HepG2 (cell line): ENCODE data around the gene TUBA4A. TPM values are rescaled to one million over a fixed set of nuclear protein-coding genes. Genes with fewer than 3 reads are reported as not detected.

Experiments used
- ATAC-seq: fragments of 200-7000 bp; cut with Tn5 transposase; 3 replicates; pipeline ENCODE4 v1.9.1; 2020; ENCODE audit warnings: mild to moderate bottlenecking, moderate library complexity
- BruUV-seq: library from RNA; stranded (reverse); fragments of 400-500 nt; replicated peaks from 2 replicates; lab custom pipeline; 2021; lab: Mats Ljungman, UMichigan
- CTCF ChIA-PET: fragments of 300-600 bp; formaldehyde crosslinking; extraction: SDS; loops from one replicate; lab custom pipeline; 2021; ENCODE audit warnings: low total read pairs, inconsistent platforms, low intra/inter-chr PET ratio; lab: Yijun Ruan, JAX
- POLR2A ChIA-PET: fragments of 350-600 bp; sonication (Branson Sonifier 250); formaldehyde crosslinking; loops from one replicate; lab custom pipeline; 2020; ENCODE audit warnings: antibody characterized with exemption, inconsistent platforms; lab: Yijun Ruan, JAX
- DNase-seq: peaks from one replicate; pipeline ENCODE4 v3.0.0-alpha.2; 2015; ENCODE audit warnings: low spot score
- FAIRE-seq: peaks from 3 replicates; lab custom pipeline; 2011; peaks lifted over from hg19 to GRCh38; lab: Jason Lieb, UNC
- H2AFZ ChIP-seq: one replicate; pipeline ENCODE4 v1.6.1; 2011; ENCODE audit warnings: low read length, inconsistent platforms
- H3K27ac ChIP-seq: fragments of 300-600 bp; 3 replicates; pipeline ENCODE4 v1.8.0; 2011; ENCODE audit warnings: mixed run types, mild to moderate bottlenecking, mixed read lengths, low read length, inconsistent platforms; ENCODE audit not compliant: insufficient read depth; ENCODE audit errors: extremely low read length
- H3K27me3 ChIP-seq, 2 experiments: fragments of 200-600 bp in 1 of 2; 2 replicates in 1 of 2; 3 replicates in 1 of 2; pipeline versions ENCODE4 v1.6.0 to v1.8.0; 2011; ENCODE audit warnings: low read length in 2 of 2, mild to moderate bottlenecking in 2 of 2, moderate library complexity in 2 of 2, inconsistent platforms in 1 of 2; ENCODE audit not compliant: insufficient read depth in 2 of 2, control insufficient read depth in 1 of 2
- H3K36me3 ChIP-seq, 2 experiments: fragments of 200-600 bp in 1 of 2; replicated peaks in 1 of 2; 2 replicates in 1 of 2; 3 replicates in 1 of 2; pipeline versions ENCODE4 v1.5.1 to v1.8.0; 2011; ENCODE audit warnings: low read length in 2 of 2, inconsistent platforms in 1 of 2; ENCODE audit not compliant: insufficient read depth in 2 of 2, control insufficient read depth in 1 of 2
- H3K4me1 ChIP-seq: 2 replicates; pipeline ENCODE4 v1.5.1; 2012; ENCODE audit warnings: low read length, inconsistent platforms; ENCODE audit not compliant: insufficient read depth
- H3K4me2 ChIP-seq: 2 replicates; pipeline ENCODE4 v1.6.0; 2011; ENCODE audit warnings: low read depth, low read length, inconsistent platforms
- H3K4me3 ChIP-seq, 3 experiments: fragments of 200-600 bp in 1 of 3; sonication (generic), shearing (Covaris generic) in 1 of 3; replicated peaks in 1 of 3; 2 replicates each; pipeline ENCODE4 v1.5.1; 2011 to 2016; ENCODE audit warnings: low read length in 3 of 3, inconsistent platforms in 2 of 3, low read depth in 2 of 3, mild to moderate bottlenecking in 2 of 3, control low read depth in 1 of 3, mixed read lengths in 1 of 3; ENCODE audit not compliant: insufficient read depth in 1 of 3
- H3K79me2 ChIP-seq: one replicate; pipeline ENCODE4 v1.6.1; 2011; ENCODE audit warnings: low read length, inconsistent platforms; ENCODE audit not compliant: insufficient read depth
- H3K9ac ChIP-seq: 2 replicates; pipeline ENCODE4 v1.6.0; 2011; ENCODE audit warnings: mild to moderate bottlenecking, low read depth, low read length, inconsistent platforms; ENCODE audit not compliant: insufficient read depth
- H3K9me3 ChIP-seq: 2 replicates; pipeline ENCODE4 v1.5.1; 2012; ENCODE audit warnings: mild to moderate bottlenecking, low read length
- H4K20me1 ChIP-seq: 2 replicates; pipeline ENCODE4 v1.6.0; 2011; ENCODE audit warnings: inconsistent platforms, mild to moderate bottlenecking, low read length, moderate library complexity; ENCODE audit not compliant: insufficient read depth
- SP140L ChIP-seq: sonication (generic); formaldehyde crosslinking; IDR thresholded peaks from 2 replicates; pipeline ENCODE4 v1.4.0; 2020; ENCODE audit warnings: missing genetic modification reagents, borderline replicate concordance
- ZFP36L2 ChIP-seq: sonication (generic); formaldehyde crosslinking; IDR thresholded peaks from 2 replicates; pipeline ENCODE4 v1.4.0; 2020; ENCODE audit warnings: missing genetic modification reagents
- ZNF143 ChIP-seq: sonication (generic); formaldehyde crosslinking; IDR thresholded peaks from 2 replicates; pipeline ENCODE4 v1.4.0; 2020; ENCODE audit warnings: missing genetic modification reagents
- WGBS: methylation state at CpG from one replicate; pipeline ENCODE4 v1.1.6; 2017; ENCODE audit warnings: low lambda C conversion rate; 5-methylcytosine and 5-hydroxymethylcytosine counted together
- in situ Hi-C: cut with HindIII; loops from 2 replicates; pipeline ENCODE4 v1.10.0; 2017; ENCODE audit warnings: low pct_unique_long_range_greater_than_20kb; ENCODE audit not compliant: extremely low pct_ligation_motif_present
- intact Hi-C: fragments of 100-400 bp; cut with micrococcal nuclease; formaldehyde crosslinking; loops from one replicate; pipeline ENCODE4 v1.10.0; 2022; ENCODE audit not compliant: unreplicated experiment
- polyA plus RNA-seq, 8 experiments: library from polyadenylated mRNA; depleted of rRNA in 3 of 8; stranded (reverse) in 7 of 8; unstranded in 1 of 8; fragments of >200 nt; fragmentation: Illumina TruSeq in 4 of 8; extraction: Trizol in 4 of 8; gene quantifications; 2 replicates each; pipeline versions ENCODE4 v1.2.1 to v1.2.3, GENCODE V29; 2011 to 2016; ENCODE audit warnings: low read depth in 4 of 8, missing spikeins in 1 of 8, mixed read lengths in 1 of 8; ENCODE audit not compliant: insufficient read depth in 1 of 8
- total RNA-seq, 5 experiments: library from RNA; depleted of rRNA; stranded (reverse); fragments of >200 nt; fragmentation: Illumina TruSeq; extraction: Trizol; gene quantifications; 2 replicates each; pipeline ENCODE4 v1.2.3, GENCODE V29; 2016; ENCODE audit warnings: low read depth in 1 of 5

TUBA4A gene
- total and polyA plus RNA-seq, 2 of the 13 experiments (the other 11 are each of a cell fraction or from before 2014, with no cell fraction given) = 1.3 to 12.7 TPM

- ChIA-PET CTCF (no interaction called here), POLR2A (interaction anchor here (0.9 to 3.0 kb wide), 9 partner anchors 7 to 197 kb away, joined by 3 to 14 read pairs (median 5); partner anchors contain the start of genes CNPPD1, DNAJB2, GLB1L and STK16)
- Histone ChIP-seq H3K27me3 (peaks cover 0 to 9% of the 10 kb centered on the region in 2 experiments; a peak in 3 of 5 replicates), H3K36me3 (peaks cover 4 to 10% of the 10 kb centered on the region in 2 experiments; a peak in 4 of 5 replicates), H3K9me3 (no peaks in the 10 kb centered on the region), H3K4me3 (no peak overlapping the region), H3K9ac (no peak overlapping the region), H3K27ac (no peak overlapping the region), H2AFZ (no peak overlapping the region), H3K4me1 (peaks cover 11% of the 10 kb centered on the region; the same call in 1 of the 2 replicates), H3K4me2 (no peak overlapping the region), H4K20me1 (no peaks in the 10 kb centered on the region), H3K79me2 (no peaks in the 10 kb centered on the region)
- 92% methylated on average over 17 of the region's 17 CpGs for WGBS
- intact Hi-C loops (no loop called here), in situ Hi-C loops (no loop called here)
- 0 out of 3 replicates have a peak, but pooled peaks have one; percentile 3 for ATAC-seq
- DNase-seq = no peak
- TF ChIP-seq ZFP36L2 (no peak), ZNF143 (peak; percentile 61)
- FAIRE-seq = no peak
- no TSS peak for BruUV-seq
Observed at GRCh38 chr2:219285894-219286425, 32.2 kb upstream of the TUBA4A start.

DNA sequence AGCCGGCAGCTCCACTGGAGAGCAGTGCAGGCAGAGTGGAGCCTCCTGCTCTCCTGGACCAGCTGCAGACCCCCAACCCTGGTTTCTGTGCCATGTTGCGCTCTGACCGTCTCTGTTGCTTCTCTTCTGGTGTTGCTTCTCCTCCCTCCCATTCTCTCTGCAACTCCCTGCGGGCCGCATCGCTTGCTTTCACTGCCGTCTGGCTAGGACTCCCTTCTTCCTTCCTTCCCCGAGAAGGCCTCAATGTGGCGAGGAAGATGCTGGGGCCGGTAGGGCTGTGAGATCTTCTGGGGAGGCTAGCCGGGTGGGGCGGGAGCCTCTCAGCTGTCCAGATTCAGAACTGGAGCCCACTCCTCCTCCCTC is 31.6 kb upstream of the TUBA4A start:
- H2AFZ ChIP-seq = no peak overlapping the region
- in situ Hi-C loops = no loop called here
- no peak overlapping the region for H3K27ac ChIP-seq

More for the DNA sequence above, 31.6 kb upstream of the TUBA4A start:
- Histone ChIP-seq H4K20me1 (no peaks in the 10 kb centered on the region), H3K4me2 (no peak overlapping the region), H3K4me3 (no peak overlapping the region), H3K9ac (no peak overlapping the region), H3K79me2 (no peaks in the 10 kb centered on the region), H3K27me3 (peaks cover 0 to 3% of the 10 kb centered on the region in 2 experiments; a peak in 3 of 5 replicates), H3K36me3 (peaks cover 4 to 10% of the 10 kb centered on the region in 2 experiments; a peak in 4 of 5 replicates), H3K4me1 (peaks cover 11% of the 10 kb centered on the region; the same call in 1 of the 2 replicates), H3K9me3 (no peaks in the 10 kb centered on the region)
- WGBS = 98% methylated on average over 12 of the region's 12 CpGs
- ChIA-PET POLR2A (no interaction called here), CTCF (no interaction called here)
- TF ChIP-seq SP140L (CRISPR knock-in tag) = no peak
- no peak for DNase-seq
- BruUV-seq = no TSS peak
- ATAC-seq = no peak
- no peak for FAIRE-seq
- intact Hi-C loops = no loop called here
